ENCODE results near the gene EIF3L. TPM values are rescaled to one million over a fixed set of nuclear protein-coding genes. Genes with fewer than 3 reads are reported as not detected.

EIF3L gene
- total RNA-seq, 1 experiment from 2014 or later, result 582 TPM

DNA sequence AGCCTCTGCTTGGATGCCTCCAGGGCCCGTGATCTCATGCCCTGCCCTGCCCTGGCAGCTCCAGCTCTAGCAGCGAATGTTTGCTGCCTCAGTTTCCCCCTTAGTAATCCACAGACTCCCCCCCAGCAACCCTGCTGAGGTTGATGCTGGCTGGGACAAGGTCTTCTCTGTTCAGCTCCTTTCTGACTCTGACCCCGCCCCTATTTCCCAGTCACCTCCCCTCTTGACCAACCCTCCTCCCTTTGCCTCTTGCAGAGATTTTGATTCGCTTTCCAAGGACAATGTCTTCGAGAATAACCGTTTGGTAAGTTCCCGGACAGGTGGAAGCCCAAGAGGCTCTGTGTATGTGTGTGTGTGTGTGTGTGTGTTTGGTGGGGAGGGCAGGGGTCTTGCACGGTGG, 62.5 kb downstream of the EIF3L start:
- Histone ChIP-seq H3K4me1 (replicated peaks; ENCODE audit: insufficient read depth) (peaks cover 15% of the 10 kb centered on the region), H4K20me1 (ENCODE audit: insufficient read depth) (peaks cover 66% of the 10 kb centered on the region), H3K79me2 (ENCODE audit: low read depth) (peaks cover 49% of the 10 kb centered on the region), H3K4me2 (no peak overlapping the region), H2AFZ (no peak overlapping the region), H3F3A (ENCODE audit: insufficient read depth, low read depth) (peaks cover 21% of the 10 kb centered on the region; the same call in 1 of the 2 replicates), H3K9me2 (ENCODE audit: insufficient read depth) (no peaks in the 10 kb centered on the region), H3K27me3 (ENCODE audit: insufficient read depth, low read depth) (no peaks in the 10 kb centered on the region), H3K9me3 (ENCODE audit: insufficient read depth, low read depth) (no peaks in the 10 kb centered on the region), H3K36me3 (ENCODE audit: low read depth) (peaks cover 28% of the 10 kb centered on the region), H3K27ac (no peak overlapping the region), H3K4me3 (no peak overlapping the region)
- intact Hi-C loops (cut with micrococcal nuclease; ENCODE audit: unreplicated experiment), result no loop called here
- ChIA-PET CTCF (no interaction called here), POLR2A (ENCODE audit: unreplicated experiment) (interaction anchor here (0.6 kb wide), 1 partner anchor 68 kb away, joined by 13 read pairs; the partner anchor contains the start of gene ANKRD54)
- DNase-seq, result no peak
- no TSS peak for BruUV-seq (replicated peaks)
- TF ChIP-seq EZH2 (IDR thresholded peaks at IDR 0.05; ENCODE audit: low read depth), result no peak
- TF ChIP-seq, protein P1, sequence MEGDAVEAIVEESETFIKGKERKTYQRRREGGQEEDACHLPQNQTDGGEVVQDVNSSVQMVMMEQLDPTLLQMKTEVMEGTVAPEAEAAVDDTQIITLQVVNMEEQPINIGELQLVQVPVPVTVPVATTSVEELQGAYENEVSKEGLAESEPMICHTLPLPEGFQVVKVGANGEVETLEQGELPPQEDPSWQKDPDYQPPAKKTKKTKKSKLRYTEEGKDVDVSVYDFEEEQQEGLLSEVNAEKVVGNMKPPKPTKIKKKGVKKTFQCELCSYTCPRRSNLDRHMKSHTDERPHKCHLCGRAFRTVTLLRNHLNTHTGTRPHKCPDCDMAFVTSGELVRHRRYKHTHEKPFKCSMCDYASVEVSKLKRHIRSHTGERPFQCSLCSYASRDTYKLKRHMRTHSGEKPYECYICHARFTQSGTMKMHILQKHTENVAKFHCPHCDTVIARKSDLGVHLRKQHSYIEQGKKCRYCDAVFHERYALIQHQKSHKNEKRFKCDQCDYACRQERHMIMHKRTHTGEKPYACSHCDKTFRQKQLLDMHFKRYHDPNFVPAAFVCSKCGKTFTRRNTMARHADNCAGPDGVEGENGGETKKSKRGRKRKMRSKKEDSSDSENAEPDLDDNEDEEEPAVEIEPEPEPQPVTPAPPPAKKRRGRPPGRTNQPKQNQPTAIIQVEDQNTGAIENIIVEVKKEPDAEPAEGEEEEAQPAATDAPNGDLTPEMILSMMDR (conservative IDR thresholded peaks at IDR 0.05), result no peak

DNA sequence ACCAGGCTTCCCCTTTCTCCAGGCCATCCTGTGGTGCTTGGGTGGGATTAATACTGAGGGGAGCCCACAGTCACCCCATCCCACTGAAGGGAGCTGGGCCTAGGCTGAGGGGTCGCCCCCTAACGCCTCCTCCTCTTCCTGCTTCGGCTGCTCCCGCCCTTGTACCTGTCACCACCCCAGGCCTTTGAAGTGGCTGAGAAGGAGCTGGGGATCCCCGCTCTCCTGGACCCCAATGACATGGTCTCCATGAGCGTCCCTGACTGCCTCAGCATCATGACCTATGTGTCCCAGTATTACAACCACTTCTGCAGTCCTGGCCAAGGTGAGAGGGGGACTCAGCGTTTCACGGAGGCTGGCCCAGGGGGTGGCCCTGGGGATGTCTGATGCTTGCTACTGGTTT, 63.0 kb downstream of the EIF3L start:
- Histone ChIP-seq H3K79me2 (ENCODE audit: low read depth) (peaks cover 44% of the 10 kb centered on the region), H3K4me3 (no peak overlapping the region), H3K9me3 (ENCODE audit: insufficient read depth, low read depth) (no peaks in the 10 kb centered on the region), H3F3A (ENCODE audit: insufficient read depth, low read depth) (peaks cover 16% of the 10 kb centered on the region; the same call in 1 of the 2 replicates), H3K4me1 (replicated peaks; ENCODE audit: insufficient read depth) (peaks cover 15% of the 10 kb centered on the region), H2AFZ (no peak overlapping the region), H3K27me3 (ENCODE audit: insufficient read depth, low read depth) (no peaks in the 10 kb centered on the region), H4K20me1 (ENCODE audit: insufficient read depth) (peaks cover 61% of the 10 kb centered on the region), H3K9me2 (ENCODE audit: insufficient read depth) (no peaks in the 10 kb centered on the region), H3K27ac (no peak overlapping the region), H3K36me3 (ENCODE audit: low read depth) (peaks cover 32% of the 10 kb centered on the region), H3K4me2 (no peak overlapping the region)
- no peak for DNase-seq
- BruUV-seq (replicated peaks), result no TSS peak
- ChIA-PET POLR2A (ENCODE audit: unreplicated experiment) (interaction anchor here (0.6 kb wide), 1 partner anchor 10 kb away, joined by 3 read pairs; no protein-coding TSS in a partner anchor), CTCF (no interaction called here)
- no peak for TF ChIP-seq EZH2 (IDR thresholded peaks at IDR 0.05; ENCODE audit: low read depth)
- TF ChIP-seq, protein P1 (conservative IDR thresholded peaks at IDR 0.05), result no peak
- intact Hi-C loops (cut with micrococcal nuclease; ENCODE audit: unreplicated experiment), result no loop called here

- Histone ChIP-seq H2AFZ (no peak overlapping the region), H3K27me3 (ENCODE audit: insufficient read depth, low read depth) (no peaks in the 10 kb centered on the region), H3K9me3 (ENCODE audit: insufficient read depth, low read depth) (no peaks in the 10 kb centered on the region), H3K4me2 (no peak overlapping the region), H3K79me2 (ENCODE audit: low read depth) (peaks cover 33% of the 10 kb centered on the region), H3K4me3 (no peak overlapping the region), H3K36me3 (ENCODE audit: low read depth) (peaks cover 41% of the 10 kb centered on the region), H3K27ac (no peak overlapping the region), H4K20me1 (ENCODE audit: insufficient read depth) (peaks cover 50% of the 10 kb centered on the region), H3K4me1 (replicated peaks; ENCODE audit: insufficient read depth) (peaks cover 4% of the 10 kb centered on the region), H3K9me2 (ENCODE audit: insufficient read depth) (no peaks in the 10 kb centered on the region), H3F3A (ENCODE audit: insufficient read depth, low read depth) (peaks cover 12% of the 10 kb centered on the region; the same call in 1 of the 2 replicates)
- TF ChIP-seq EZH2 (IDR thresholded peaks at IDR 0.05; ENCODE audit: low read depth), result no peak
- TF ChIP-seq, protein P1 (conservative IDR thresholded peaks at IDR 0.05), result no peak
- POLR2A ChIA-PET (ENCODE audit: unreplicated experiment), result no interaction called here
- no TSS peak for BruUV-seq (replicated peaks)
- no peak for DNase-seq
- intact Hi-C loops (cut with micrococcal nuclease; ENCODE audit: unreplicated experiment), result no loop called here
- CTCF ChIA-PET, result interaction anchor here (0.5 kb wide), 1 partner anchor 79 kb away, joined by 11 read pairs; no protein-coding TSS in a partner anchor
Observed at GRCh38 chr22:37913233-37913721, 64.1 kb downstream of the EIF3L start.

All from PC-9 (cell line).